ENCODE data around the gene UTS2R. TPM values are rescaled to one million over a fixed set of nuclear protein-coding genes. Genes with fewer than 3 reads are reported as not detected.

UTS2R gene
- polyA plus RNA-seq, 3 donors: not detected

GRCh38 chr17:82334622-82335394 lies 36.8 kb upstream of the UTS2R start:
- H2AFZ ChIP-seq (ENCODE audit: insufficient read depth, low read depth, low read length, poor library complexity, severe bottlenecking): peak overlapping the region; percentile 78

More at GRCh38 chr17:82334622-82335394, 36.8 kb upstream of the UTS2R start:
- peak overlapping the region; percentile 97 to 99 for H3K4me3 Mint-ChIP-seq
- Histone ChIP-seq H3K36me3 (replicated peaks in 1 of 2; ENCODE audit: control insufficient read depth in 1 of 2, insufficient read depth in 2 of 2, low read length in 2 of 2) (peaks cover 0 to 2% of the 10 kb centered on the region in 2 donors), H3K27ac (ENCODE audit: low read depth in 1 of 2, low read length in 2 of 2) (peak overlapping the region; percentile 68 to 92), H3K4me1 (ENCODE audit: control insufficient read depth in 1 of 2, insufficient read depth in 2 of 2, low read length in 2 of 2) (peaks cover 43 to 70% of the 10 kb centered on the region in 2 donors), H3K9me3 (replicated peaks in 1 of 2; ENCODE audit: control insufficient read depth in 1 of 2, insufficient read depth in 1 of 2, low read length in 2 of 2) (no peaks in the 10 kb centered on the region), H3K4me2 (replicated peaks; ENCODE audit: extremely low read depth, low read length, poor library complexity, severe bottlenecking) (peak overlapping the region; percentile 97), H3K9ac (ENCODE audit: insufficient read depth, low read length, poor library complexity, severe bottlenecking) (peak overlapping the region; percentile 91), H3K79me2 (ENCODE audit: insufficient read depth, low read length) (peaks cover 32% of the 10 kb centered on the region), H3K27me3 (ENCODE audit: control insufficient read depth in 2 of 2, insufficient read depth in 2 of 2, low read length in 2 of 2) (no peaks in the 10 kb centered on the region), H3K4me3 (replicated peaks in 1 of 3; ENCODE audit: low read depth in 2 of 3, low read length in 3 of 3) (peak overlapping the region; percentile 70 to 92 (median 88)), H4K20me1 (ENCODE audit: insufficient read depth, low read length) (peaks cover 31% of the 10 kb centered on the region)
- 15% methylated on average over 6 of the region's 16 CpGs for WGBS (ENCODE audit: insufficient coverage)
- peaks cover 53% of the 10 kb centered on the region for H3K4me1 Mint-ChIP-seq
- peaks cover 10 to 31% (median 15%) of the 10 kb centered on the region in 3 donors for H3K27me3 Mint-ChIP-seq (ENCODE audit: low read depth in 3 of 3)
- TF ChIP-seq CTCF (IDR thresholded peaks at IDR 0.05): no peak
- intact Hi-C loops (cut with micrococcal nuclease): loop anchor here in 1 of 2 donors (5.0 kb wide), 1 partner anchor 38 kb away; no protein-coding TSS in a partner anchor
- H3K9me3 Mint-ChIP-seq: peaks cover 0 to 3% (median 0%) of the 10 kb centered on the region in 7 donors
- DNase-seq: peak in 1 of 3 donors; percentile 14
- H3K36me3 Mint-ChIP-seq: peaks cover 0 to 9% of the 10 kb centered on the region in 2 donors
- peak overlapping the region; percentile 83 to 94 (median 91) for H3K27ac Mint-ChIP-seq

Measured in CD14-positive monocyte (primary cell).